Subcutaneous abdominal adipose tissue (tissue), 5 donors: Measurements from ENCODE around the gene ZNF14.
"Not testable (repeated sequence)": the region's sequence is repeated elsewhere in the genome, so short reads cannot be mapped to it uniquely, and the experiment has no call there.

Experiments used
- H3K27ac ChIP-seq: one replicate; pipeline ENCODE4 v1.7.0; 2013; ENCODE audit warnings: low read depth, mild to moderate bottlenecking, inconsistent platforms, low read length, moderate library complexity
- H3K27me3 ChIP-seq, 5 donors: one replicate each; pipeline ENCODE4 v1.7.0; 2013; ENCODE audit warnings: low read length in 5 of 5, inconsistent platforms in 1 of 5; ENCODE audit not compliant: control insufficient read depth in 5 of 5, insufficient read depth in 4 of 5
- H3K36me3 ChIP-seq, 5 donors: one replicate each; pipeline ENCODE4 v1.7.0; 2013; ENCODE audit warnings: low read length in 5 of 5; ENCODE audit not compliant: control insufficient read depth in 5 of 5, insufficient read depth in 5 of 5
- H3K4me1 ChIP-seq, 5 donors: one replicate each; pipeline ENCODE4 v1.7.0; 2013; ENCODE audit warnings: low read length in 5 of 5, mild to moderate bottlenecking in 3 of 5, moderate library complexity in 1 of 5; ENCODE audit not compliant: control insufficient read depth in 5 of 5, insufficient read depth in 5 of 5
- H3K4me3 ChIP-seq, 5 donors: one replicate each; pipeline ENCODE4 v1.7.0; 2013; ENCODE audit warnings: low read length in 5 of 5, low read depth in 1 of 5
- H3K9ac ChIP-seq, 5 donors: one replicate each; pipeline ENCODE4 v1.7.0; 2013; ENCODE audit warnings: low read length in 5 of 5, mild to moderate bottlenecking in 4 of 5, moderate library complexity in 3 of 5
- H3K9me3 ChIP-seq, 5 donors: one replicate each; pipeline ENCODE4 v1.7.0; 2013; ENCODE audit warnings: low read length in 5 of 5; ENCODE audit not compliant: control insufficient read depth in 5 of 5
- donor health status: healthy.
- donor health status: healthy.
- donor health status: healthy.
- donor health status: healthy.
- donor health status: healthy.

ZNF14 gene

DNA sequence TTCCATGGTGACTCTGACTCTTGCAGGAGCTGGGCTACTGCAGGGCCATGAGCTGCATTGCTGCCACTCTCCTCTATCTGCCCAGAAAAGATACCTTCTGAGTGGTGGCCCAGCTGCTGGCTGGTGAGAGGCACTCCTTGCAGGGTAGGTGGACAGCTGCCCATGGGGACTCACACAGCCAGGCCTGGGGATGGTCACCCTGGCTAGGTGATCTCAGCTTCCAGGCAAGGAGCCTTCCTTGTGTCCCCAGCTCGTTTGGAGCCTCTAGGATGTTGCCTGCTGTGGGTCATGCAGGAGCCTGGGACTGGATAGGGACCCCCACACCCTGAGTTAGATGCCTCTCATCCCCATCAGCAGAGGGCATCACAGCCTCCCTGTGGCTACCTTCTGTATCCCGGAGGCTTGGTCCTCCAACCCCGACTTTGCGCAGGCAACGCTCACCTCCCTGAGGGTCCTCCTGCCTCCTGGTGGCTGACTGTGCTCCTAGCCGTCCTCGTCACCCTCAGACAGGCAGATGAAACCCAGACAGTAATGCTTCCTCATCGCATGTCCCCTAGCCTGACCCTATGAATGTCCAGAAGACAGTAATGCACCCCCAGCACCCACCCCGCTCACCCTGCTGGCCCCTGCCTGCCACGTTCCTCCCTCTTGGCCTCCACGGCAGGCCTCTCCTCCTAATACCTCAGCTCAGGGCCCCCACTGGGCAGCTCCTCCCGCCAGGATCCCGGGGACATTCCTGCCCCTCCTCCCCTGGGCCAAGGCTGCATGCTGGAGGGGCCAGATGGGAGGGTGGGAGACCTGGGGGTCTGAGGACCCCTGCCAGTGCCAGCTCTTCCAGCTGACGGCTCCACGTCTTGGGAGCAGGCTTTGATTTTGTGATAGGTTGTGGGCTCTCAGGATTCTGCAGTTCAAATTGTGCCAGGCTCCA is 13.6 kb upstream of the ZNF14 start:
- Histone ChIP-seq H3K4me3 (no peak overlapping the region), H3K27ac (no peak overlapping the region), H3K9ac (no peak overlapping the region), H3K4me1 (no peaks in the 10 kb centered on the region), H3K9me3 (peaks cover 0 to 2% (median 0%) of the 10 kb centered on the region in 5 donors), H3K36me3 (no peaks in the 10 kb centered on the region), H3K27me3 (peaks cover 0 to 3% (median 0%) of the 10 kb centered on the region in 5 donors)

DNA sequence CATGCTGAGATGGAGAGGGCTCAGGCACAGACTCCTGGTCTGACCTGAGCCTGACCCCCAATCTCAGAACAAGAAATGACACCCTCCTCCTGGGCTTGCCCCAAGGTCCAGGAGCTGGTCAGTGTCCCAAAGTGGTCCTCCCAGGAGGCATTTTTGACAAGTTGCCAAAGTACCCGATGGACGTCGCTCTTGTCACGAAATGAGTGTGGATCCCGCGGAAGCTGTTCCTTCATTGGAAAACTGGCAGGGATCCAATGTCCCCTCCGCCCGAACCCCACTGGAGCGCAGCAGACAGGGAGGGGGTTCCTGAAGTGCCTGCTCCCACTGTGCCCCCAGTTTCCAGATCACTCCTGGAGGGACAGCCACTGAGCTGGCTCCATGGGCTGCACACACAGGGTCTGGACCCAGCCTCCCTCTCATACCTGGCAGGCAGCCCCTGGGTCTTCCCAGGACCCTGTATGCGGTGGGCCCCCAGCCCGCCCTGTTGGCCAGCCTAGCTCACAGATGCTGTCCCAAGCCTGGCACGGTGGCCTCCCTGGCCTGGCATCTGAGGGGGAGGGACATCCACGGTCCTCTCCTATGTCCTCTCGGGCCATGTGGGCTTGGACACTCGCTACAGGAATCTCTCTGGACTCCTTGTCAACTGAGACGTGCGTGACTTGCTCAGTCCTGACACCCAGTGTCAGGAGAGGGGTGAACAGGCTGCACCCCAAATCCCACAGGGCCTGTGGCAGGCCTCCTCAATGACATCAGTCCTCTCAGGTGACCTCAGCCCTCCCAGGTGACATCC is 12.8 kb upstream of the ZNF14 start:
- no peak overlapping the region for H3K4me3 ChIP-seq
- H3K9ac ChIP-seq: no peak overlapping the region
- H3K27ac ChIP-seq: no peak overlapping the region
- no peaks in the 10 kb centered on the region for H3K36me3 ChIP-seq
- H3K4me1 ChIP-seq: no peaks in the 10 kb centered on the region
- peaks cover 0 to 3% (median 0%) of the 10 kb centered on the region in 5 donors for H3K27me3 ChIP-seq
- peaks cover 0 to 2% (median 0%) of the 10 kb centered on the region in 5 donors for H3K9me3 ChIP-seq

DNA sequence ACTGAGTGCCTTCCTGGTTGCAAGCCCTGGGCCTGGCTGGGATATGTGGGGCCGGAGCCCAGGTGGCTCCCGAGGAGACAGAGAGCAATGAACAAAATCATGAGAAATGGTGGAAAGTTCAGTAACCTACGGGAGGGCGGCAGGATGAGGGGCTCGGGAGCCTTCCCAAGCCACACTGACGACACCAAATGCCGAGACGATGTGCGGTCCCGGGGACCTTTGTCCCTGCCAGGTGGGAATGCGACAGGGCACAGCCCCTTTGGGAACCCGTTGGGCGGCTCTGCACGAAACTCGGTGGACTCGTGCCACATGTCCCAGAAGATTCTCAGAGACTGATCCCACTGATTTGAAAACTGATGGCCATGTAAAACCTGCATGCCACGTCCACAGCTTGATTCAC is 11.7 kb upstream of the ZNF14 start:
- Histone ChIP-seq H3K4me1 (no peaks in the 10 kb centered on the region), H3K4me3 (no peak overlapping the region), H3K36me3 (no peaks in the 10 kb centered on the region), H3K27me3 (peaks cover 0 to 3% (median 0%) of the 10 kb centered on the region in 5 donors), H3K9me3 (peaks cover 0 to 2% (median 0%) of the 10 kb centered on the region in 5 donors), H3K9ac (no peak overlapping the region), H3K27ac (no peak overlapping the region)

DNA sequence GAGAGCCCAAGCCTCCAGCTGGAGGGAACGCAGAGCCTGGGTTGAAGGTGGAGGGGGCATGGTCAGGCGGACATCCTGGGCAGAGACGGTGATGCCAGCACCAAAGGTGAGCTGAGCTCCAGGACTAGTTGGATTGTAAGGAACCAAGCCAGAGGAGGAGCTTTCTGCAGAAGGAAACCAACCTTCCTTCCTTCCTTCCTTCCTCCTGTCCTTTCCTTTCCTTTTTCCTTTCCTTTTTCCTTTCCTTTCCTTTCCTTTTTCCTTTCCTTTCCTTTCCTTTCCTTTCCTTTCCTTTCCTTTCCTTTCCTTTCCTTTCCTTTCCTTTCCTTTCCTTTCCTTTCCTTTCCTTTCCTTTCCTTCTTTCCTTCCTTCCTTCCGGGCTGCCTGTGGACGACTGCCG is 11.0 kb upstream of the ZNF14 start:
- H3K27ac ChIP-seq, H3K9ac ChIP-seq, H3K4me3 ChIP-seq, H3K4me1 ChIP-seq, H3K9me3 ChIP-seq, H3K36me3 ChIP-seq, H3K27me3 ChIP-seq: not testable (repeated sequence)

DNA sequence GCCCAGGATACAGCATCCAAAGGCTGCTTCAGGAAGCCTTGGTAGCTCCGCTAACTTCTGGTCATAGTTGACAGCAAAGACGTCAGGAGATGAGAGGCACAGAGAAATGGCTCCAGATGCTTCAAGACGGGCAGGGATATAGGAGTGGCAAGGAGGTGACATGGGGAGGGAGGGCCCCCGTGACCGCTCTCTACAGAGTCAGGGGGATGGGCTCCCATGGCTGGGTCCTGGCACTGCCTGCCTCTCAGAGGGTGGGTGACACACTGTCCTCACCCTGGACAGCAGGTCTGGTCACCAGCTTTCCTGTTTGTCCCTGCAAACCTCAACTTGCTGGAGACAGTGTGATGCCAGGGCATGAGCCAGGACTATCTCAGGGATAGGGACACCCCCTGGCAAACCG is 10.3 kb upstream of the ZNF14 start:
- Histone ChIP-seq H3K4me1 (no peaks in the 10 kb centered on the region), H3K27ac (no peak overlapping the region), H3K36me3 (no peaks in the 10 kb centered on the region), H3K9ac (no peak overlapping the region), H3K27me3 (peaks cover 0 to 3% (median 0%) of the 10 kb centered on the region in 5 donors), H3K4me3 (no peak overlapping the region), H3K9me3 (peaks cover 0 to 2% (median 0%) of the 10 kb centered on the region in 5 donors)

DNA sequence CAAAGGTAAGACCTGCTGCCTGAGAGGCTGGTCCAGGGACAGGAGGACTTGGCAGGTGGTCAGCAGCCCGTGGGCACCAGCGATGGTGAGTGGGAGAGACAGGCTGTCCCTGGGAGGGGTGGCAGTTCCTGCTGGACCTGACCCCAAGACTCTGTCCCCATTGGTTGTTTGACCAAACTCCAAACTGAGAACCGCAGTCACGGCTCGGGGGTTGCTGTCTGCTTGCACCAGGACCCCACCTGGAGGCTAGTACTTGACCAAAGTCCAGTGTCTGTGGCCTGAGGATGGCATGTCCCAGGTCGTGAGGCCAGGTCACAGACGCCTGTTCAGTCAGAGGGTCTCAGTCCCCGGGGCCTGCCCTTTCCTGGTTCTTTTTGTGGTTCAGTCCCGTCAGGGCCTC is 9.9 kb upstream of the ZNF14 start:
- Histone ChIP-seq H3K27ac (no peak overlapping the region), H3K27me3 (peaks cover 0 to 3% (median 0%) of the 10 kb centered on the region in 5 donors), H3K36me3 (no peaks in the 10 kb centered on the region)

DNA sequence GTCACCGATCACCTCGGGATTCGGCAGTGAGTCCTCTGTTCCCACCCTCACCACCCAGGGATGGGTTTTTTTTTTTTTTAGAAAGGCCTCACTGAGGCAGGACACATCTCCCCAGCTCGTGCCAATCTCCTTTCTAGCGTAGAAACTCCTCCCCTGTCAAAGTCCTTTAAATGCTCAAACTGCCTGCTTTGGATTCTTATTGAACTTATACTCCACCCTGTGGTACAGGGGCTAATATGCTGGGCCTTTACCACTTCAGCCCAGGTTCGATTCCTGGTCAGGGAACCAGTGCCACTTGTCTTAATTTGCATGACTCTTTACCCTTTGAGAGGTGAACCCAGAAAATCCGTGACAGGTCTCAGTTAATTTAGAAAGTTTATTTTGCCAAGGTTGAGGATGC is 8.3 kb upstream of the ZNF14 start:
- H3K9ac ChIP-seq: no peak overlapping the region
- no peak overlapping the region for H3K4me3 ChIP-seq
- H3K27ac ChIP-seq: no peak overlapping the region
- H3K4me1 ChIP-seq: no peaks in the 10 kb centered on the region
- peaks cover 0 to 2% (median 0%) of the 10 kb centered on the region in 5 donors for H3K27me3 ChIP-seq
- no peaks in the 10 kb centered on the region for H3K36me3 ChIP-seq
- H3K9me3 ChIP-seq: peaks cover 0 to 2% (median 0%) of the 10 kb centered on the region in 5 donors

More for the DNA sequence above, 9.9 kb upstream of the ZNF14 start:
- H3K4me3 ChIP-seq: no peak overlapping the region
- H3K4me1 ChIP-seq: no peaks in the 10 kb centered on the region
- H3K9me3 ChIP-seq: peaks cover 0 to 2% (median 0%) of the 10 kb centered on the region in 5 donors
- no peak overlapping the region for H3K9ac ChIP-seq

DNA sequence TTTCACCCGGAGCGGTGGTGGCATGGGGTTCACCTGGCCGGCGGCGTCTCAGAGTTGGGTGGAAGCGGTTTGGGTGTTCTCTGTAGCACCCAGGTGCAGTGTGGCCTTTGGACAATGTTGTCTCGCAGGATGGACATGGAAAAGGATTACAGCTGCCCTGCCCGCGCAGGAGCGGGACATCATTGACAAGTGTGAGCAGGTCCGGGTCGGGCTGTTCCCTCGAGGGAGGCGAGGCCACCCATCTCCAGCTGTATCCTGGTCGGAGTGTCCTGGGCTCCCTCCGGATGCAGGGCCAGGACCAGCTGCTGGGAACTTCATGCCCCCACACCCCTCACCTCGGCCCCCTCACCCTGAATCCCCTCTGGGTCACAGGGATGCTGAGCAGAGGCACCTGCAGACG is 7.8 kb upstream of the ZNF14 start:
- no peak overlapping the region for H3K4me3 ChIP-seq
- peaks cover 0 to 2% (median 0%) of the 10 kb centered on the region in 5 donors for H3K27me3 ChIP-seq
- no peaks in the 10 kb centered on the region for H3K4me1 ChIP-seq

DNA sequence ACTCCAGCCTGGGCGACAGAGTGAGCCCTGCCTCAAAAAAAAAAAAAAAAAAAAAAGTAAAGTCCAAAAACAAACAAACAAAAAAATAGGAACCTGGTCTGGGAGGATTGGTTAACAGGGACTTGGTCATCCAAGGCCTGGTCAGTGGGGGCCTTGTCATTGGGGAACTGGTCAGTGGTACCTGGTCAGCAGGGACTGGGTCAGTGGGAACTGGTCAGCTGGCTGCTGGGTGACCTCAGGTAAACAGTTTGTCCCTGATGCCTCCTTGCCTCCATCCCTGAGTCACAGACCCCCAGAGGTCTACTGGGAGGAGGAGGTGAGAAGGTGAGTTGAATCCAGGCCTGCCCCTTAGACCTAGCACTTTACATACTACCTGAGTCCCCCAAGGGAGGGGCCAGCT is 5.7 kb upstream of the ZNF14 start:
- Histone ChIP-seq H3K4me3 (no peak overlapping the region), H3K36me3 (no peaks in the 10 kb centered on the region), H3K27me3 (peaks cover 0 to 2% (median 0%) of the 10 kb centered on the region in 5 donors), H3K9ac (no peak overlapping the region), H3K4me1 (no peaks in the 10 kb centered on the region), H3K27ac (no peak overlapping the region), H3K9me3 (no peaks in the 10 kb centered on the region)

More for the DNA sequence above, 7.8 kb upstream of the ZNF14 start:
- H3K9me3 ChIP-seq: peaks cover 0 to 2% (median 0%) of the 10 kb centered on the region in 5 donors
- H3K27ac ChIP-seq: no peak overlapping the region
- H3K9ac ChIP-seq: no peak overlapping the region
- no peaks in the 10 kb centered on the region for H3K36me3 ChIP-seq
